GM21737 (cell line): ENCODE measurements around the gene ATP2A2.
"Not testable (repeated sequence)": the region's sequence is repeated elsewhere in the genome, so short reads cannot be mapped to it uniquely, and the experiment has no call there.

Source experiments
- ATAC-seq: cut with Tn5 transposase; IDR thresholded peaks from one replicate; pipeline ENCODE4 v1.9.1; 2021; ENCODE audit warnings: mild to moderate bottlenecking, moderate library complexity; ENCODE audit not compliant: unreplicated experiment

Gene ATP2A2

DNA sequence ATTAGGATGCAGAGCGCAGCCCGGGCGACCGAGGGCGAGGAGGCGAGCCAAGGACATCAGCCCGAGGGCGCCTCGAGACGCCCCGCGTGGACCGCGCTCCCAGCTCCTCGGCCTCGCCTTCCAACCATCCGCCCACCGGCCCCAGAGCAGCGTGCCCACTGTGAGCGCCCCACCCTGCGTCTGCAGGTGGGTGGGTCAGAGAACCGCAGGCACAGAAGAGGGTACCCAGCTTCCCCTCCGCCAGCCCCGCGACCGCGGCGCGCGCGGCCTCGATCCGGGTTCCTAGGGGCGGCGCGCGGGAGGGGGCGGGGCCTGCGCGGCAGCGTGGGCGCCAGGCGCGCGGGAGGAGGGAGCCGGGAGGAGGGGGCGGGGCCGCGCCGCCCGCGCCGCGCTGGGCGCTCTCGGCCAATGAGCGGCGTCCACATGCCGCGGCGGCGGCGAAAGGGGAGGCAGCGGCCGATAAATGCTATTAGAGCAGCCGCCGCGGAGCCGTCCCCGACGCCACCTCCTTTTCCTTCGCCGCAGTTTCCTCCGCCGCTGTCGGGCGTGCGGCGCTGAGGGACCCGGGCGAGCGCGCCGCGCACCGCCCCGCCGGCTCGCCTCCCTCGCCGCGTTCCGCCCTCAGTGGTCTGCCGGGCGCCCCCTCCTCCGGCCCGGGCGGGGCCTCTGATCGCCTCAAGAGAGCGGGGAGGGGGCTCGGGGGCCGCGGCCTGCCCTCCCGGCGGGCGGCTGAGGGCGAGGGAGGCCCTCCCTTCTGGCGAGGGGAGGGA is at the start of gene ATP2A2:
TSS of gene ATP2A2 (plus strand) at position 469 of the 770 bp plus-strand sequence. CDS start 543 bp downstream, outside the sequence.
- peak; percentile 69 for ATAC-seq

DNA sequence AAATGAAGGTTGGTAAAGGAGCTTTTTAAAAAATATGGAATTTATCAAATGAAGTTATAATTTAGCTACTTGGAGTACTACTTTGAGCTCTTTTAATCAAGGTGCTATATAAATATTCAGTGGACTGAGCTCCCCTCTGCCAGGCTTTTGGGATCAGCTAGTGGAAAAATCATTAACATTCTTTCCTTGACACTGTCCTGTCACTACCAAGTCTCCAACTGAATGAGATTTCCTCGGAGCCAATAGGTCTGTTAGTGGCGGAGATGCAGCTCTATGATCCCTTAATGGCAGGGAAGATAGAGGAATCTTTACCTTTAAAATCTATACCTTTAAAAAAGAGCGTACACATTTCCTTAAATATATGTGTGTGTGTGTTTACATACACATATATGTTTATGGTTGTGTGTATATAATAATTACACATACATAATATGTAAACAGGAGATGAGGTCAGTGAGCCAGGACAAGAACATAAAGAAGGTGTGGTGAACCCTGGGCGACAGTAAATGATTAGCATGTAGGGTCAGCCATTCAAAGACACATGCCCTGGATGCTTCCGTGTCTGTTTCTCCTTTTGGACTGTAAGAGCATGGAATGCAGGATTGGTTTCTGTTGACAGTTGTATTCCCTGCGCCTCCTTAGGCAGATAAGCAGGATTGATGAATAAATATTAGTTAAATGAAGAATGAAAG is 47.7 kb upstream of the ATP2A2 start:
- ATAC-seq = no peak

DNA sequence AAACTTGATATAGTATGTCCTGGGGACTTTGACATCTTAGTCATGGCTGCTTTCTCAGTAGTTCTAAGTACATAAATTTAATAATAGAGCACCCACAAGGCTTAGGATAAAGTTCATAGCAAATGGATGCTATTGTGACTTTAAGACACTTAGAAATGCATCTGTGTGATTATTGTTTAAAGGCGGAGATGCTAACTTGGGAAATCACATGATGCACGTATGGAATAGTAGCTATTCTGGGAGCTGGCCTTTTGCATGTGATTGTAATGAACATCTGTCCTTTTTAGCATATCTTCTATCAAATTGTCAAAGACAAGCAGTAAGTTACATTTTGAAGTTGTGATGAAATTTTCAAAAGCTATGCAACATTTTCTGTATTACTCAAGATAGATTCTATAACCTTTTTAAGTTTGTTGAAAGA is 46.7 kb upstream of the ATP2A2 start:
- no peak for ATAC-seq

DNA sequence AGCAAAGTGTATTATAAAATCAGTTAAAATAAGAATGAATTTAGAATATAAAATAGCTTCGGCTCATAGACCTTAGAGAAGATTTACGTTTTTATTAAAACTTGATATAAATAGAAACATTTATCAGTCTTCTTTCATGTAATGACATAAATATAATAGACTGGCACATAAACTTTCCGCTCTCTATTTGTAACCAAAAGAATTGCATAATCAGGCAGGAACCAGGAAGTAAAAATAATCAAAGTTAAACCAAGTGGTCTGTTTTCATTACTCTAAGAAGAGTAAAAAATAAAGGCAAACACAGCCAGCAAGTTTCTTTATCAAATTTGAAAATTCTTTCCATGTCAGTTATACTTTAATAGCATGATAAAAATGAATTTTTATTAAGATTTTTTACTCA is 46.3 kb upstream of the ATP2A2 start:
- ATAC-seq = no peak

DNA sequence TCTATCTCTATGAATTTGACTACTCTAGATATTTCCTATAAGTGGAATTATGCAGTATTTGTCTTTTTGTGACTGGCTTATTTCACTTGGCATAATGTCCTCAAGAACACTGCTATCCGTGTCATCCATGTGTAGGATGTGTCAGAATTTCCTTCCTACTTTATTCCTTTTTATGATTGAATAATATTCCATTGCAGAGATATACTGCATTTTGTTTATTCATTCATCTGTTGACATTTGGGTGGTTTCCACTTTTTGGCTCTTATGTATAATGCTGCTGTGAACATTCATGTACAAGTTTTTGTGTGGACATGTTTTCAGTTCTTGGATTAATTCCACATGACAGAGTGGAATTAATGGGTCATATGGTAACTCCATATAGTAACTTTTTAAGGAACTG is 45.7 kb upstream of the ATP2A2 start:
- ATAC-seq = no peak

DNA sequence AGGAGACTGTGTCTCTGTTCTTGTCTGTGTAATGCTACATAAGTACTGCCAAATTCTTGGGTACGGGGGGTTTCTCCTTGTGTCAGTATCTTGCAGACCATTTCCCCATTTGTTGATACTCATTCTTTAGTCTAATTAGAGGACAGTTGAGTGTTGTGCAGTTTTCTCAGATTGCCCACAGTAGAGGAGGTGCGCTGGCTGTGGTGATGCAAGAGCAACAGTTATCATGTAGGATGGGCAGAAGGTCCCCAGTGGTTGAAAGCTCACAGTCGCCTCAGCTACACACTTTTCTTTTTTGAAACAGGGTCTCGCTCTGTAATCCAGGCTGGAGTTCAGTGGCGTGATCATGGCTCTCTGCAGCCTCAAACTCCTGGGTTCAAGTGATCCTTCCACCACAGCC is 37.8 kb upstream of the ATP2A2 start:
- ATAC-seq = no peak

DNA sequence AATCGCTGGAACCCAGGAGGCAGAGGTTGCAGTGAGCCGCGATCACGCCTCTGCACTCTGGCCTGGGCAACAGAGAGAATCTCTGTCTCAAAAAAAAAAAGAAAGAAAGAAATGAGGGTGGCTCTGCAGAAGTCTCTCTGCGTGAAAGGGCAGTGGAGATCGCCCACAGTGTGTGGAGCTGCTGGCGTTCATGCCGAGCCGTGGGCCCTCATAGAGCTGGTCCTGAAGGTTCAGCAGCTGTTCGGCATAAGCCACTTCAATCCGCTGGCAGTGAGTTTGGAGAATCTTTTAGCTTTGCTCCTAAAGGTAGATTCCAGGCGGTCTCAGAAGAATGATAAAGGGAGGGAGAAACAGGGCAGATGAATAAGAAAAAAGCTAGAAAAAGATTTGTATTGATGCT is 36.7 kb upstream of the ATP2A2 start:
- ATAC-seq = no peak

DNA sequence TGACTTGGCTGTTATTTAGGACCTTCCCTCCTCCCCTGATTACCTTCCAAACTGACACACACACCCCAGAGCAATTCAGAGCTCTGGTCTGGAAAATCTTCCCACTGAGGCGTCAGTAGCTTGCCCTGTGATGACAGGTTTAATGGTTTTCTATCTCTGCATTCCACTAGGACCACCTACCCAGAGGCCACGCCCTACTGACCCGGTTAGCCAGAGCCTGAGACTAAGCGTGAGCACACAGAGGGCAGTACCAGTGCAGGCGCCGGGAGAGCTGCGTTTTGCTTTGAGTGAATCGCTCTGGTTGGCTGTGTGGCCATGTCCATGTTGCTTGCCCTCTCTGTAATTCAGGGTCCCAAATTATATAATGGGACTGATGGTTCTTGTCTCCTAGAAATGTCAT is 36.2 kb upstream of the ATP2A2 start:
- no peak for ATAC-seq

DNA sequence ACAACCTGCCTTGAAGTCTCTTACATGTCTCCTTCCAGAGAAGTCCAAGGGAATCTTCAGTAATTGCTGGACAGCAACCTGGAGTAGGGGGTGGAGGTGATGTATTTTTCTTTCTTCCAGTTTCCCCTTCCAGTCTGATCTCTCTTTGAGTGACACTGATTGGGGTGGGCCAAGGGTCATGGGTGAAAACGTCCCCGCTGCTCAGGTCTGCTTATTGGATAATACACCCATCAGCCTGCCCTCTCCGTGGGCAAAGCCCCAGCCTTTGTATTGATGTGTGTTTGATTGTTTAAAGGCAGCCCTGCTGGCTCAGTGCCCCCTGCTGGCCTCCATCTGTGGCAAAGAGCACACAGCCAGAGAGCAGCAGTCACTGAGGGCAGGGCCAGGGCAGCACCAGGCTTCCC is 35.7 kb upstream of the ATP2A2 start:
- no peak for ATAC-seq

DNA sequence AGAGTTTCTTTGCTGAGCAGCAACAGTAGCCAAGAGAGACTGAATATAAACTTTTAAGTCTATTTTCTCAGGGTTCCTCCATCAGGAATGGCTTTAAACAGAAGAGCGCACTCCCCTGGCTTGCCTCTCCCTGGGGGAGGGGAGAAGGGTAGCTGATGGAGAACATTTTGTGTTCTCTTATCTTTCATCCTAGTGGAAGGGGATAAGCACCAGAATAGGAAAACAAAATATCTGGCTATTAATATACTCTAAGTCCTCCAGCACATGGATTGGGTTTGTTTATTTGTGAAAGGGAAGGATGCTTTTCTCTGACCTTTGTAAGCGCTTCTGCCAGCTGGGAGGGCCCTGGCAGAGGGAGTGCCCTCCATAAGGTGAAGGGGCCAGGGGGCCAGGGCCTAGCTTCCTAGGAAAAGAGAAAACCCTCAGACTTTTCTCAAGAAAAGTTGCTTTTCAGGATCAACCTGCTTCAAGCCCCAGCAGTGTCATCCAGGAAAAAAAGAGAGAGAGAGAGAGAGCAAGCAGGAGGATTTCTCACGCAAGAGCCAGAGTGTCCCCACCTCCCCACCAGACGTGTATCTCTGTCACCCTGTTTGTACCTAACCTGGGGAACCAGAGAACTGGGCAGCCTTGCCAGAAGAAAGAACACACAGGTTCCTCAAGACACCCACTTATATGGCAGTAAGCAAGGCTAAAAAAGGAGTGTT is 34.3 kb upstream of the ATP2A2 start:
- ATAC-seq = no peak

DNA sequence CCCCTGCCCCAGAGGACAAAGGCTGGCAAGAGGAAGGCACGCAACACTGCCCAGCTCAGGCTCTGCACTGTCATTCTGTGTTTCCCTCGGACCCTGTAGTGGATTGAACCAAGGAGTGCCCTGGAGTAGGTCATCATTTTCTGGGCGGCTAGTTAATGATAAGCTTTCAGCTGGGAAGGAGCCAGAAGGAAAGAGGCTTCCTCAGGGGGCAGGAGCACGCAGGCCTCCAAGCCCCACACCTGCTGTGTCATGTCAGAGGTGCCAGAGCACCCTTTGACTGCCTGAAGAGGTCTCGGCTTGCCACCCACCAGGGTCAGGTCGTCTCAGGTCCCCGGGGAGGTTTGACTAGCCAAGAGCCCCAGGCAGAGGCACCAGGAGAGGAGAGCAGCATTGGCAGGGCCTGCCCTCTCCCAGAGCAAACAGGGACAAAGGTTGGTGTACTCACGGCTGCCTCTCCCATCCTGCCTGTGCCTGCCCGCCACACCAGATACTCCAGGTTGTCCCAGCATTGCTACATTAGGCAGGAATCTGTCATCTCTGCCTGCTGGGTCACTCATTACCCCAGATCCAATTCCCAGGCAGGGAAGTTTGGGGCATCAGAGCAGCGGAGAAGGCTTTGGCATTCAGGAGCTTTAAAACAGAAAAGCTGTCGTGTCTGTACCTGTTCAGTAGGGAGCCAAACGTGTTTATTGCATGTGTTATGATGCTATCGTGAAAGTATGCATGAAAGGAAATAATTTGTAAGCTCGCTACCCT is 33.5 kb upstream of the ATP2A2 start:
- no peak for ATAC-seq

DNA sequence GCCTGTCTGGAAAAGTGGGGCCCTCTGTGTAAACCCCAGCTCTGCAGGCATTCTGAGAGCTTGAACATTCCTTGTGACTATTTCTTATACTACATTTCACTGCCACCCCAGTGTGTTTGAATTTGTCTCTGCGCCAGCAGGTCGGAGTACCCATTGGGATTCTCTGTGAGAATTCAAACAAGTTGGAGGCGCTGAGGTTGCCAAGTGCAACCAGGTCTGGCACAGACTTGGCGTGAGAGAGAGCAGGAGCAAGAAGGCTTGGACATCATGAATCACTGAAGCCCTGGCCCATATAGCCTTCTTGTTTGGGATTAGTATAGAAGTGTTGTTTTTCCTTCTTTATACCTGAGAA is 33.0 kb upstream of the ATP2A2 start:
- ATAC-seq = no peak

DNA sequence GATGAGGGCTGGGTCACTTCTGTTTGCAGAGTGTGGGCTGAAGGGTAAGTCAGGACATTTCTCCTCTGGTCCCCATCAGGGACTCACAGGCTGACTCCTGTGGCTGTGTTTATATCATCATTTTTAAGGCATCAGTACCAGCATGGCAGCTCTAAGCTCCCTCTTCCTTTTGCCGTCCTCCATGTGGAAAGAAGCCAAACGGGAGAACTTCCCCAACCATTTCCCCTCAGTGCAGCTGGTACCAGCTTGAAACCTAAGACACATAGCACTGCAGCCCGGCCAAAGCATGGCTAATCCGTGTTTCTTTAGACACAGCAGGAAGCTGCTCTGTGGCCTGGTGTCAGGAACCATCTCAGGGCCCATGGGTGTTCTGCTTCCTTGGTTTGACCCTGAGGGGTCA is 31.9 kb upstream of the ATP2A2 start:
- ATAC-seq = no peak

DNA sequence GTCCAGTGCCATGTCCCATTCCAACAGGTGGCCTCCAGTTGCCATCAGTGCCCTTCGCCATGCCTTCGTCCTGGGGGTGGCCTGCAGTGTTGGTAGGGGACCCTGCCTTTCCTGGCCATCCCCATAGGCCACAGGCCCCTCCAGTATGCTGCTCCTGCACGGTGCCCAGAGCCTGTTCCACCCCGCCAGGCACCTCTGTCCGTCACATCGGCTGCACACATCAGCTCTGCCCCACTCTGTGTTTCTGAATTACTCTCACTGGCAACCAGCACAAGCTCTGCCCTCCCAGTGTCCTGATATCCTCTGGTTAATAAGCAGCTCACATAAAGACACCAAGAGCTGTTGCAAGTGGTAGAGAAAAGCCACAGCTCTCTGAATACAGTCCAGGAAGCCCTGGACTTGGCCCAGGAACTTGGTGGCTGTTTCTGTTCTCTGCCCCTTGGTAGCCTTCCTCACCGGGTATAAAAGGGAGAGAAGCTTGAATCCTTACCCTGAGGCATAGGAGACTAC is 31.3 kb upstream of the ATP2A2 start:
- ATAC-seq = no peak

DNA sequence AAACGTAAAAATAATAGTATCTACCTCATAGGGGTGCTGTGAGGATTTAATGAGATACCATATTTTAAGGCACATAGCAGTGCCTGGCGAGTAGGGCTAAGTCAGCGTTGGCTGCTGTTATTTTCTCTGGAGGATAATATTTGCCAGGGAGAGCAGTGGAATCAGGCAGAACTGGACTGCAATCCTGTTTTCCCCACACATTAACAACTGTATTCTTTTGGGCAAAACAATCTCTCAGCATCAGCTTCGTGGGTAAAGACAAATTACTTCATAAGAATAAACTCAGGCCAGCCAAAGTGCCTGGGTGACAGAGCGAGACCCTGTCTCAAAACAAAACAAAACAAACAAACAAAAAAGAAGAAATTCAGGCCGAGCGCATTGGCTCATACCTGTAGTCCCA is 29.7 kb upstream of the ATP2A2 start:
- no peak for ATAC-seq

DNA sequence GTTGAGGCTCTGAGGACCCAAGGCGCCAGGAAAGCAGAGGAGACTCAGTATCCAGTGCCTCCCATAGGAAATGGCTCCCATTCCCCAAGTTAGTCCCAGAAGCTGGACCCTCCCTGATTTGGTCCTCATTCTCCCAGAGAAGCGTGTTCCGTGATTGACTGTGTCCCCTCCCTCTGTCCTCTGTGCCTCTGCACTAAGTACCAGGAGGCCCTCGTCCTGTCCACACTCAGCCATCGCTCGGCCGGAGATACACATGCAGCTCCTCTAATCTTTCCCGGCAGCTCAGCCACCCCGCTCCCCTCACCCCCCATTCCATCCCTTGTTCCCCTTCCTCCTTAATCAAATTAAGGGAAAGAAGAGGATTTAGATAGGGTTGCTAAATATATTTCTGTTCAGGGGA is 28.3 kb upstream of the ATP2A2 start:
- no peak for ATAC-seq

DNA sequence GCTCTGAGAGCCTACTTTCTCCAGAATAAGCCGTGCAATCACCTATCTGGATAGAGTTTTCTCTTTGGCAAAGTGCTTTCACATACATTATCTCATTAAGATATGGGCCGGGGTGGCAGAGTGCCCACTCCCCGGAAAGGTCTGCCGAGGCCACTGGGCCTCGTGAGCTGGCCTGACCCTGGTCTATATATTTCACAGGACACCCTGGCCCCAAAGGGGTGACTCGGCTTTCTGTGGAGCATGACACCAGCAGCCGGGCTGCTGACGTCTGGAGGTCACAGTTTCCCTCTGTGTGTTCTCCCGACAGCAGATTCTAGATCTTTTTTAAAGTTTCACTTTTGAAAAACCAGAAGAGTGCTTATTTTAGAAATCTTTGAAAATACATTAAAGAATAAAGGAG is 27.9 kb upstream of the ATP2A2 start:
- ATAC-seq = no peak

DNA sequence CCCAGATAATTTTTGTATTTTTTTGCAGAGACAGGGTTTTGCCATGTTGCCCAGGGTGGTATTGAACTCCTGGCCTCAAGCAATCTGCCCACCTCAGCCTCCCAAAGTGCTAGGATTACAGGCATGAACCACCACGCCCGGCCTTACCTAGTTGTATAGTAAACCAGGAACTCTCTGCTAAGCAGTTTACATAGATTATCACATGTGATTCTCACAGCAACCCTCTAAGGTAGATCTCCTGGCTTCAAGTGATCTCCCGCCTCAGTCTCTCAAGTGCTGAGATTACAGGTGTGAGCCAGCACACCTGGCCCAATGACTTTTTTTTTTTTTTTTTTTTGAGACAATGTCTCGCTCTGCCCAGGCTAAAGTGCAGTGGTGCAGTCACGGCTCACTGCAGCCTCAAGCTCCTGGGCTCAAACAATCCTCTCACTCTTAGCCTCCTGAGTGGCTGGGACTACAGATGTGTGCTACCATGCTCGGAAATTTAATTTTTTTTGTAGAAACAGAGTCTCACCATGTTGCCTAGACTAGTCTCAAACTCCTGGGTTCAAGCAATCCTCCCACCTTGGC is 26.0 kb upstream of the ATP2A2 start:
- ATAC-seq = no peak

DNA sequence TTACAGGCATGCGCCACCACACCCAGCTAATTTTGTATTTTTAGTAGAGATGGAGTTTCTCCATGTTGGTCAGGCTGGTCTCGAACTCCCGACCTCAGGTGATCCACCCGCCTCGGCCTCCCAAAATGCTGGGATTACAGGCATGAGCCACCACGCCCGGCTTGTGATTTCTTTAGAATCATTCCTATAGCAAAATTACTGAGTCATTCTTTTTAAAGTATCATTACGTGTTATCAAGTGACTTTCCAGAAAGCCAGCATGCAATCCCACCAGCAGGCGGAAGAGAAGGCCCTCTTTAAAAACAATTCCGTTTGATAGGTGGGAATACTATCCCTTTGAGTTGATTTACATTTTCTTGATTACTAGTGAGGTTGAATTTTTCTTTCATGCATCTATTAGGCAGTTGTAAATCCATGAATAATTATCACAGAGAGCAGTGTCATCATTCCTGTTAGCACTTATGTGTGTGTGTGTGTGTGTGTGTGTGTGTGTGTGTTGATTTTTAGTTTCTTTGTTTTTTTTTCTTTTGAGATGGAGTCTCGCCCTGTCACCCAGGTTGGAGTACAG is 25.1 kb upstream of the ATP2A2 start:
- ATAC-seq = not testable (repeated sequence)

DNA sequence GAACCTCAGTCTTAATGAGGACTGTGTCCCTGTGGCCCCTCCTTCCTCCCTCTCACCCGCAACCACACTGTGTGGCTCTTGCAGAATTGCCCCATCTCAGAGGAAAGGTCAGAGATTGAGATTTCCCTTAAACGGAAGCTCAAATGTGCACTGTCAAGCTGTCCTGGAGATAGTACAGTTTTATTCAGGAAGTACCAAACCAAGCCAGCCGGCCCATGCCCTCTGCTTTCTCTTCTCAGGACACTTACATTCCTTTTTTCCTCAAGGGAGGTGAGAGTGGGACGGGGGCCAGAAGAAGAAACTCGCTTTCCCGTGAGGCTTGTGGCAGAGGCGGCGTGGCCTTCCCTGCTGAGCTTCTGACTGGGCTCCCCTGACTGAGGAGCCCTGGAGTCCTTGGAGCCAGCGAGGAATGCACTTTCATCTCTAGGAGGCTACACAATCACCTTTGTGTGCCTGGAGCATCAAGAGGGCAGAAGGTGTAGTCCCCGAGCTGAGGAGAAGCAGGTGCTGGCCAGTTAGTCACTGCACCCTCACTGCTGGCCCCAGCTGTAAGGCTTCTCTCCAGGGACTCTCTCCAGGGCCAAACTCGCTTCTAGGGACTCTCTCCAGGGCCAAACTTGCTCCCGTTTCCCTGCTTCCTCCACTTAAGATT is 24.1 kb upstream of the ATP2A2 start:
- no peak for ATAC-seq
